Activated T-helper 1 cell treated with Interleukin-2 at 50 U/mL for 16 hours (primary cell): ENCODE data around the gene CAMK1G.

Experiments
- DNase-seq: peaks from one replicate; pipeline ENCODE4 v3.0.0-alpha.2; 2020; ENCODE audit warnings: low read depth

CAMK1G gene

GRCh38 chr1:209600541-209600940 is 17.0 kb downstream of the CAMK1G start:
- no peak for DNase-seq

DNA sequence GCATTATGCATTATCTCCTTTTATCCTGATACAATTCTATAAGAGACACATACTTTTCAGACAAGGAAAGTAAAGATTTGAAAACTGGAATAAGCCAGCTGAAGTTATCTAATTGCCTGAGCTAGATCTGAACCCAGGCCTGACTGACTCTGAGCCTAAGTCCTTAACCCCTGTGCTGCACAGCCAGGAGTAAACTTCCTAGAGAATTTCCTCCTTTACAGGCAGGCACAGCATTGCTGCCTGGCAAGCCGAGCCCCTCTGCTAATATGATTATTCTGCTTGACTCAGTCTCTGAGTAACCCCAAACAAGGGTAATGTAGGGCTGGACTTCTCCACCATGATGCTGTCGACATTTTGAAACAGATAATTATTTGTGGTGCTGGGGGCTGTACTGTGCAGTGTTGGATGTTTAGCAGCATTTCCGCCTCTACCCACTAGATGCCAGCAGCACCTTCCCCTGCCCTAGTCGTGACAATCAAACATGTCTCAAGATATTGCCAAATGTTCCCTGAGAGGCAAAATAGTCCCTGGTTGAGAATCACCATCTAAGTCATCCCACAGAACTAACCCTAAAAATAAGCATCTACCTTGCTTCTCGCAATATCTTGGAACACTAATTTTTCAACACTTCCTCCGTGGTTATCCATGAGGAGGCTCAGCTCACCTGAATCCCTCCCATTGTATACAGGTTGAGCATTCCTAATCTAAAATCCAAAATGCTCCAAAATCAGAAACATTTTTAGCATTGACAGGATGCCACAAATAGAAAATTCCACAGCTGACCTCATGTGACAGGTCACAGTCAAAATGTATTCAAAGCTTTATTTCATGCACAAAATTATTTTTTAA is 18.5 kb downstream of the CAMK1G start:
- DNase-seq: no peak

DNA sequence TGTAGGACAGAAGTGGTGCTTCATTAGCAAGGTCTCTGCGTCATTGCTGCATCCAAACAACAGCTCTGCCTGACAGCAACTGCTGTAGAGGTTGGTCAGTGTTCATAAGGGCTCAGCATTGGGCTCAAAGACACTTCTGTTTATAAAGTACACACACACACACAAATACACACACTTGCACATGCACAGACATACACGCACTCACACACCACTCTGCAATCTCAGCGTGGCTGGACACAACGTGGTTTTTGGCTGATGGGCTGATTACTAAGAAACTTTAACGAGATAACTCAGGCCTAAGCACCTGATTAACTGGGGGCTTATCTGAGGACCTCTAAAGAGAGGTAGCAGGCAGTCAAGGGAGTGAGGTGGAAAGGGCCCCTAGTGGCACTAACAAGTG is 20.4 kb downstream of the CAMK1G start:
- DNase-seq: no peak

GRCh38 chr1:209607102-209607794 is 23.7 kb downstream of the CAMK1G start:
- no peak for DNase-seq

GRCh38 chr1:209607795-209608178 is 24.3 kb downstream of the CAMK1G start:
- no peak for DNase-seq

- DNase-seq: no peak
Measured at GRCh38 chr1:209609041-209609790, 25.7 kb downstream of the CAMK1G start.

- no peak for DNase-seq
Measured at GRCh38 chr1:209609791-209610630, 26.5 kb downstream of the CAMK1G start.

DNA sequence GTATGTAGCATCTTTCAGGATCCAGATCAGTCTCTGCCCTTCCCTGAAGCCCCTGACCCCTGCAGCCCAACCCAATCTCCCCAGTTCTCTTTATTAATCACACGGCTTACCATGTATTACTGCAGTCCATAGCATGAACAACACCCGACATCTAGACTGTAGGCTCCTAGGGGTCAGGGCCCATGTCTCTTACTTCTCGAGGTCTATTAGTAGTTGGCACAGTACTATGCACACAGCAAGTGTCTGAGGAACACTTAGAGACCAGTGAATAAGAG is 27.1 kb downstream of the CAMK1G start:
- no peak for DNase-seq

GRCh38 chr1:209611771-209612570 is 28.5 kb downstream of the CAMK1G start:
- no peak for DNase-seq

DNA sequence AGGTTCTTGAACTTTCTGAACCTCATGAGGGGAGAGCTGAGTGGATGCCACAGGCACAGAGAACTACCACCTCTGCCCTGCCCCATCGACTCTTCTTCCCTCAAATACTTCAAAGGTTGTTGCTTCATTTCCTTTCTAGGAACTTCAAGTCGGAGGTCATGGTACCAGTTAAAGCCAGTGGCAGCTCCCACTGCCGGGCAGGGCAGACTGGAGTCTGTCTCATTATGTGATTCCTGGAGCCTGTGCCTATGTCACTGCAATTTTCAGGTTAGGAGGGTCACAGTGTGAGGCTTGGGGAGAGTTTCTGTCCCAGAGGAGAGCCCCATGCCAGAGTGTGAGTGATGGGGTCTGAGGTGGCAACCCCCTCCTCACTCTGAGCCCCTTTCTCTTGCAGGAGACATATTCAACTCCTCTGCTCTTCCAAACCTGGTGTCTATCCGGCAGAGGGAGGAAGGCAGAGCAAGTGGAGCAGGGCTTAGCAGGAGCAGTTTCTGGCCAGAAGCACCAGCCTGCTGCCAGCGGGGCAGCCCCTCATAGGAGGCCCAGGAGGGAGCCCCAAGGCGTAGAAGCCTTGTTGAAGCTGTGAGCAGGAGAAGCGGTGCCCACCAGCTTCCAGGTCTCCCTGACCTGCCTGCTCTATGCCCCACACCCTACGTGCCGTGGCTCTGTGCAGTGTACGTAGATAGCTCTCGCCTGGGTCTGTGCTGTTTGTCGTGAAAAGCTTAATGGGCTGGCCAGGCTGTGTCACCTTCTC is 29.3 kb downstream of the CAMK1G start:
- no peak for DNase-seq

DNA sequence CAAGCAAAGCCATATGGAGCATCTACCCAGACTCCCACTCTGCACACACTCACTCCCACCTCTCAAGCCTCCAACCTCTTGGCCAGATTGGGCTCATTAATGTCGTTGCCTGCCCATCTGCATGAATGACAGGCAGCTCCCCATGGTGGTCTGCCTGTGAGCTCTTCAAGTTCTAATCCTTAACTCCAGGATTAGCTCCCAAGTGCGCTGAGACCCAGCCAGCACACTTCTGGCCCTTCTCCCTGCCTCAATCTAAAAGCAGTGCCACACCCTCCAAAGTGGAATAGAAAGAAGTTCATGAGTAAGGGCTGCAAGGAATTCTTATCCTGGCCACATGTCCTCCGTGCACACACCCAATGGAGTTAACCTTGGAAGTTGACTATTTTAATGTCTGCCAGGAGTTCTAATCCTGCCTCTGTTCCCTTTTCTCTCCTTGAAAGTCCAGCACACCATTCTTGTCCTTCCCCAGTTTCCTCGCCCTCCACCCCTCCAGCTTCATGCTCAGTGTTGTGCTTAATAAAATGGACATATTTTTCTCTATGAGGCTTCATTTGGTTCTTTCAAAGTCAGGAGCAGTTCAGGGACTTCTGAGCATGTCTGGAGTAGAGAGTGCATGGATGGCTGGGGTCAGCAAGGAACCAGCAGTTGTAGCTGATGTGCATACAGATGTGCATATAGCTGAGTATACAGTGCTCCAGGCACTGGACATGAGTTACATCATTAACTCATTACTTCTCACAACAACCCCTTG is 30.1 kb downstream of the CAMK1G start:
- no peak for DNase-seq

DNA sequence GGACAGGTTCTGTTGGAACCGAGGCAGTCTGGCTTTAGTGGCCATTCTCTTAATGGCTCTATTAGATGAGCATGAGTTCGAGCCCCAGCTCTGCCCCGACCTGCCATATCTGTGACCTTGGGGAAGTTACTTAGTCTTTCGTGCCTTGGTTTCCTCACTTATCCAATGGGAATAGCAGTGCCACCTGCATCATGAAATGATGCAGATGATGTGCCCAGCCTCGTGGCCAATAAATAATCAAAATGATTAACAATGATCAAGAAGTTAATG is 30.6 kb downstream of the CAMK1G start:
- DNase-seq: no peak

DNA sequence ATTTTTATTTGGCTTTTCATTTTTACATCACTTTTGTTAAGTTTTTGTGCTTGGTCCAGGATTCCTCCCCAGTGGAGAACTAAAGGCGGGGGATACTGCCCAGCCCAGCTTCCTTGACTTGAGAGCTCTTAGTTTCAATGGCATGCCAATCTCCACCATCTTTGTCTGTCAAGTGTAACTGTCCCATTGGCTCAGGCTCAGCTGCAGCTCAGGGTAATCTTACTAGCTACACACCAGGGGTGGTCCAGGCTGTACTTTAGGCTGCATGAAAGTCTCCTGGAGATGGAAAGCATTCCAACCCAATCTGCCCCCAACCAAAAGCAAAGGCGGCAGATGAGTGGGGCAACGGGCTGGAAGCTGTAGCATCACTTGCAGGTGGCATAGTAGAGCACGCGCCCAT is 31.4 kb downstream of the CAMK1G start:
- no peak for DNase-seq

DNA sequence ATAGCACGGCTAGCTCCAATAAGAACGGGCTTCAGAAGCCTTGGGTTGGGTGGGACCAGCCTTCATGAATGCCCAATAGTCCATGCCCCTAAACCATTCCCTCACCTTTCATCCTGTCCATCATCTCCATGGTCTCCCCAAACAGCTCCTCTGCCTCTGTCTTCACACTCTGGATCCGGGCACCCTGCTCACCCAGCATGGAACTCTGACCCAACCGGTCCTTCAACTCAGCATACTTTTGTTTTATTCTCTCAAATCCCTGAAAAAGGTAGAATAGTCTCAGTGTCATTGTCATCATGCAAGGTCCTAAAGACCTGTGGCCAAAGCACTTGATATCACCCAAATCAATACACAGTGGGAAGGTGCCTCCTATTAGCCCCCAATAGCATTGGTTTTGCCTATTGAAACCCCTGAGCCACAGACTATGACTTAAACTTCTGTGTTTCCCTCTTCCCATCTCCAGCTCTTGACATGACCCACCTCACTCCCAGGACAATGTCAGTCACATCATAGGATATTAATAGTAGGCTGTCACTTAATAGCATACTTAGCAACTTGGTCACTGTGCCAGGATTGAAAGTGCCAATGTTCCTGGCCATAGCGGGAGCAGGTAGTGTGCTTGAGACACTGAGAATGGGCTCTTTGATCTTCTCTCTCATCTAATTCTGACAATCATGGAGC is 33.0 kb downstream of the CAMK1G start:
- DNase-seq: no peak

DNA sequence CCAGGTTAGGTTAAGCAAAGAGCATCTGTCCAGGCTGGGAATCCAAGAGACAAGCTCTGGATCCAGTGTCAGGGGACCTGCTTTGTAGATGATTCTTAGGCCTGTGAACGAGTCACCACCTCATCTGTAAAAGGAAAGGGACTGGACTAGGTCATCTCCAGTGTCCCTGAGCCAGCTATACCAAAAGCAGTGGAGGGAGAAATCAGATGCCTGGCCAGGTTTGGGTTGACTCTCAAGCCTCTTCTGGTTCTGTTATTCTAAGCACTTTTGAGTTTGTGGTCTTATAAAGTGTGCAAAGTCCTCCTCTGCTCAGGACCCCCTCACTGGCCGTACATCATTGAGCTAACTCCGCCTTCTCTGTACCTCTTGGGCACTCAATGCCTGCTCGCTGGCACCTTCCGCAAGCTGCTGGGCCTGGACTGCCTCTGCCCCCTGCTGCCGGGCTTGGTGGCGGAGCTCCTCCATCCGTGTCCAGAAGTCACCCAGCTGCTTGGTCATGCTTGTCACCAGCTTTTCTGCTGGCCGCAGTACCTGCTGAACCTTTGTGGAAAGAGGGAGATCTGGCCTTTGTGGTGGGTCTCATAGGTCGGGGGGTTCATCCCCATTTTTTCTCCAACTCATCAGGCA is 33.6 kb downstream of the CAMK1G start:
- DNase-seq: no peak

GRCh38 chr1:209617755-209618154 is 34.2 kb downstream of the CAMK1G start:
- DNase-seq: no peak

- DNase-seq: no peak
Measured at GRCh38 chr1:209618291-209618690, 34.8 kb downstream of the CAMK1G start.

- DNase-seq: no peak
Measured at GRCh38 chr1:209618756-209619420, 35.4 kb downstream of the CAMK1G start.
